DMS 273 (cell line): ENCODE measurements around the gene IFITM1.
"Not testable (repeated sequence)": the region's sequence is repeated elsewhere in the genome, so short reads cannot be mapped to it uniquely, and the experiment has no call there.

Experiments
- DNase-seq: peaks from one replicate; lab custom pipeline; 2025; ENCODE audit not compliant: unreplicated experiment; lab: John Stamatoyannopoulos, UW

IFITM1 gene

GRCh38 chr11:308740-309665, 4.8 kb upstream of the IFITM1 start:
- not testable (repeated sequence) for DNase-seq

- not testable (repeated sequence) for DNase-seq
Measured at GRCh38 chr11:309979-310572, 3.8 kb upstream of the IFITM1 start.

- not testable (repeated sequence) for DNase-seq
Measured at GRCh38 chr11:311013-311748, 2.7 kb upstream of the IFITM1 start.

- no peak for DNase-seq
Measured at GRCh38 chr11:312092-312816, 1.6 kb upstream of the IFITM1 start.

GRCh38 chr11:313304-313786, 495 bp upstream of the IFITM1 start:
- DNase-seq, result no peak

GRCh38 chr11:314554-314875, 675 bp downstream of the IFITM1 start:
- not testable (repeated sequence) for DNase-seq

GRCh38 chr11:315051-315481, 1.2 kb downstream of the IFITM1 start:
- no peak for DNase-seq

GRCh38 chr11:315516-315994, 1.7 kb downstream of the IFITM1 start:
- DNase-seq, result no peak

- no peak for DNase-seq
Measured at GRCh38 chr11:316031-316701, 2.3 kb downstream of the IFITM1 start.

GRCh38 chr11:316891-317301, 3.1 kb downstream of the IFITM1 start:
- DNase-seq, result no peak

GRCh38 chr11:317668-318404, 4.0 kb downstream of the IFITM1 start:
- not testable (repeated sequence) for DNase-seq

- DNase-seq, result not testable (repeated sequence)
Measured at GRCh38 chr11:318405-319120, 4.7 kb downstream of the IFITM1 start.

GRCh38 chr11:319121-319887, 5.5 kb downstream of the IFITM1 start:
- DNase-seq, result not testable (repeated sequence)

- DNase-seq, result not testable (repeated sequence)
Measured at GRCh38 chr11:319888-320273, 6.0 kb downstream of the IFITM1 start.

- DNase-seq, result no peak
Measured at GRCh38 chr11:324156-324555, 10.3 kb downstream of the IFITM1 start.

- DNase-seq, result not testable (repeated sequence)
Measured at GRCh38 chr11:324593-325517, 11.0 kb downstream of the IFITM1 start.
